ENCODE results near the gene CRYBB1. TPM values are rescaled to one million over a fixed set of nuclear protein-coding genes. Genes with fewer than 3 reads are reported as not detected.
"Not testable (repeated sequence)": the region's sequence is repeated elsewhere in the genome, so short reads cannot be mapped to it uniquely, and the experiment has no call there.

CRYBB1 gene
- total RNA-seq, 1 donor = not detected

DNA sequence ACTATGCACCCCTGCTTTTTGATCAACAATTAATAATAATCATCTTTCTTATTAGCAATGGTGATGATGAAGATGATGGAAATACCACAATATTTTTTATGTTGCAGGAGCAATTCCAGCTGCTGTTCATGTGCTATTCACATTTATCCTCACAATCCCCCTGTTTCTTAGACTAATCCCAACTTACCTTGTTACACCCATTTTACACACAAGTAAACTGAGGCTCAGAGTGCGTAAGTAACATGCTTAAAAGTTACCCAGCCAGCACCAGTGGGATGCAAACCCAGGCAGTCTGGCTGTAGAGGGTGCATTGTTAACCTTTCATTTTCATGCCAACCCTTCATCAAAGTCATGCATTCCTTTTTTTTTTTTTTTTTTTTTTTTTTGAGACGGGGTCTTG lies 2.4 kb upstream of the CRYBB1 start:
- H3K4me3 ChIP-seq (ENCODE audit: low read length) = no peak overlapping the region
- H3K9me3 ChIP-seq (ENCODE audit: low read depth, low read length) = no peaks in the 10 kb centered on the region
- H3K4me1 ChIP-seq (ENCODE audit: insufficient read depth, low read length) = peaks cover 22% of the 10 kb centered on the region
- H3K27me3 ChIP-seq (ENCODE audit: insufficient read depth, low read length) = no peaks in the 10 kb centered on the region

DNA sequence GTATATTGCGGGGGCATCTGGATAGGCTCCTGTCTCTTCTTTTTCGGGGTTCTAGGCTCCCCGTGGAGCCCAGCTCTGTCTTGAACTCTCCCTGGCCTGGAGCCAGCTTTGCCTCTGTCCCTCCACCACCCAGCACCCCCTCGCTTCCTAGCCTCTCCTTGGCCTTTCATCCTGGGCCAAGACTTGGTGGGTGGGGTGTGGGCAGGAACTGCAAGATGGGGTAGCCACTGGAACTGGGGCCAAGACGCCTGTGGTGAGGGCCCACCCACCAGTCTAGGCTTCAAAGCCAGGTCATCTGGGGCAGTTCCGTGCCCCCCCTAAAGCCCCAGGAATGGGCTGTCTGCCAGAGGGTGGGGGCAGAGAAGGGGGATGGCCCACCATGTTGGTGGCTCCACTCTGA lies 1.7 kb upstream of the CRYBB1 start:
- Histone ChIP-seq H3K4me3 (ENCODE audit: low read length) (no peak overlapping the region), H3K27me3 (ENCODE audit: insufficient read depth, low read length) (no peaks in the 10 kb centered on the region), H3K4me1 (ENCODE audit: insufficient read depth, low read length) (peaks cover 25% of the 10 kb centered on the region), H3K9me3 (ENCODE audit: low read depth, low read length) (no peaks in the 10 kb centered on the region)

- no peak overlapping the region for H3K4me3 ChIP-seq (ENCODE audit: low read length)
- peaks cover 25% of the 10 kb centered on the region for H3K4me1 ChIP-seq (ENCODE audit: insufficient read depth, low read length)
- H3K9me3 ChIP-seq (ENCODE audit: low read depth, low read length) = no peaks in the 10 kb centered on the region
- no peaks in the 10 kb centered on the region for H3K27me3 ChIP-seq (ENCODE audit: insufficient read depth, low read length)
Measured at GRCh38 chr22:26618455-26618854, 628 bp upstream of the CRYBB1 start.

DNA sequence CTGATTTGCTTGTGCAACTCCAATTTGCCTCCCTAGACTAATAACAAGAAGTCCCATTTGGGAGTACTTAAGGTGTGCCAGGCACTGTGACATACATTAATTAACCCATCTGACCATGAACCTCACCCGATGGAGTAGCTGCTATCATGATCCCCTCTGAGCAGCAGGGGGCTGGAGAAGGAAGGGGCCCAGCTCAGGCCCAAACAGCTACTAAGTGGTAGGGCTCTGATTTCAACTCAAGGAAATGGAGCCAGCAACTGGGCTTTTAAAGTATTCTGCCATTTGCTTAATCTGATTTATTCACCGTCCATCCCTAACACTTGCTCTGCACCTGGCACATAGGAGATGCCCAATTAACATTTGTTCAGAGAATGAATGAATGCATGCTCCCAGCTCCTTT lies 1.2 kb downstream of the CRYBB1 start:
- Histone ChIP-seq H3K27me3 (ENCODE audit: insufficient read depth, low read length) (no peaks in the 10 kb centered on the region), H3K4me1 (ENCODE audit: insufficient read depth, low read length) (peaks cover 25% of the 10 kb centered on the region), H3K9me3 (ENCODE audit: low read depth, low read length) (no peaks in the 10 kb centered on the region), H3K4me3 (ENCODE audit: low read length) (no peak overlapping the region)

DNA sequence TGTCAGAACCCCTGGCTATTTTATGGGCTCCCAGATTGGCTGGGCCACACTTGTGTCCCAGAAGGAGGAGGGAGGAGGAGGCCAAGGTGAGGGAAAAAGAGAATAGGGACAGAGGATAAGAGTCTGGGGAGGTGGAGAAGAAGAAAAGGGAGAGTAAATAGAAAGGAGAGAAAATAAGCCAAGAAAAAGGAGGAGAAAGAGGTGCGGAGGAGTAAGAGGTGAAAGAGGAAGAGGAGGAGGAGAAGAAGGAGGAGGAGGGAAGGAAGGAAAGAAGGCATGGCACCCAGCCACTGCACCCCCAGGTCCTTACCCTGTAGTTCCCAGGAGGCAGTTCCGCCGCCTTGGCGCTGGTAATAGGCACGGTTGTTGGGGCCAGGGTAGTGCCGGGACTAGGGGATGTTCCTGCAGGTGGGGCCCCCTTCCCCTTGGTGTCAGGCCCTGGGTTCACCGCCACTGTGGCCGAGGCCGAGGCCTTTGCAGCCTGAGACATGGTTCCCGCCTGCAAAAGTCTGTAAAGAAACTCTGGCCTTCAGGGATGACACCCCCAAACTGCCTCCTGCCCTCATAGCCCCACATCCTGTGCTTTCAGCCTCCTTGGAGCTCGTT lies 1.9 kb downstream of the CRYBB1 start:
- no peak overlapping the region for H3K4me3 ChIP-seq (ENCODE audit: low read length)
- H3K4me1 ChIP-seq (ENCODE audit: insufficient read depth, low read length) = peaks cover 27% of the 10 kb centered on the region
- no peaks in the 10 kb centered on the region for H3K9me3 ChIP-seq (ENCODE audit: low read depth, low read length)
- no peaks in the 10 kb centered on the region for H3K27me3 ChIP-seq (ENCODE audit: insufficient read depth, low read length)

DNA sequence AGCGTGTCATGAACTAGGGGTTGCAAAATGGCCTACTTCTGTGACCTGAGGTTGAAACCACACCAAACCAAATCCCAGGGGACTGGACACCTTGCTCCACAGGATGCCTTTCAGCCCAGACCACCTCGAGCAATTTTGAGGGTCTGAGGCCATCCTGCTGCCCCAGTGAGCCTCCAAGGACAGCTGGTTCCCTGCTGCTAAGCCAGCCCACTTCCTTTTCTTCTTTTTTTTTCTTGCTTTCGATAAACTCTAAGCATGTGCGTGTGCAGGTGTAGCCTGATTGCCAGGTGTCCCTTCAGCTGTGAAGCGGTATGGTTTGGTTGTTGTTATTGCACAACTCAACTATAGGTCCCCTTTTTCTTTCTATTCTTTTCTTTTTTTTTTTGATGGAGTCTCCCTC lies 2.7 kb downstream of the CRYBB1 start:
- Histone ChIP-seq H3K27me3 (ENCODE audit: insufficient read depth, low read length) (no peaks in the 10 kb centered on the region), H3K4me3 (ENCODE audit: low read length) (no peak overlapping the region), H3K4me1 (ENCODE audit: insufficient read depth, low read length) (peaks cover 35% of the 10 kb centered on the region), H3K9me3 (ENCODE audit: low read depth, low read length) (no peaks in the 10 kb centered on the region)

- Histone ChIP-seq H3K4me3 (ENCODE audit: low read length) (no peak overlapping the region), H3K9me3 (ENCODE audit: low read depth, low read length) (no peaks in the 10 kb centered on the region), H3K4me1 (ENCODE audit: insufficient read depth, low read length) (peaks cover 38% of the 10 kb centered on the region), H3K27me3 (ENCODE audit: insufficient read depth, low read length) (no peaks in the 10 kb centered on the region)
Measured at GRCh38 chr22:26614322-26614721, 3.5 kb downstream of the CRYBB1 start.

DNA sequence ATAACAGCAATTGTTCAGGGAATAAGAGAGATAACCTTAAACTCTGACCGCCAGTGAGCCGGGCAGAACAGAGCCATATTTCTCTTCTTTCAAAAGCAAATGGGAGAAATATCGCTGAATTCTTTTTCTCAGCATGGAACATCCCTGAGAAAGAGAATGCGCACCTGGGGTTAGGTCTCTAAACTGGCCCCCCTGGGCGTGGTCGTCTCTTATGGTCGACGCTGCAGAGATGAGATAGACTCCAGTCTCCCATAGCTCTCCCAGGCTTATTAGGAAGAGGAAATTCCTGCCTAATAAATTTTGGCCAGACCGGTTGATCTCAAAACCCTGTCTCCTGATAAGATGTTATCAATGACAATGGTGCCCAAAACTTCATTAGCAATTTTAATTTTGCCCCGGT lies 4.1 kb downstream of the CRYBB1 start:
- H3K4me3 ChIP-seq (ENCODE audit: low read length); H3K27me3 ChIP-seq (ENCODE audit: insufficient read depth, low read length): not testable (repeated sequence)
- H3K4me1 ChIP-seq (ENCODE audit: insufficient read depth, low read length) = peaks cover 38% of the 10 kb centered on the region

DNA sequence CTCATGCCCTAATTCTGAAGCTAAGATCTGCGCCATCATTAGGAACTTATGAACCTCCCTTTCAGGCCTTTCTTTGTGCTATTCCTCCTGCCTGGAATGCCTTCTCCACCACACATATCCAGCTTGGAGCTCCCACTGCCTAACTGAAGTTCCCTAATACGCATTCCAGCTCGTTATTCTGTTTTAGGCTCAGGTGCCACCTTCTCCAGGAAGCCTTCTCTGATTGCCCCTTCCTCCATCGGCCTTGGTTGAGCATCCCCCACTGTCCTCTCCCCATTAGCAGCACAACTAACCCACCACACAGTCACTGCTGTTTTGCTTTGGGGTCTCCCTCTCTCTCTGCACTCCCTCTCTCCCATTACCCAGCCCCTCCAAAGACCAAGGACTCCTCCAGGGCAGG lies 5.2 kb downstream of the CRYBB1 start:
- no peaks in the 10 kb centered on the region for H3K27me3 ChIP-seq (ENCODE audit: insufficient read depth, low read length)
- H3K9me3 ChIP-seq (ENCODE audit: low read depth, low read length) = no peaks in the 10 kb centered on the region
- H3K4me1 ChIP-seq (ENCODE audit: insufficient read depth, low read length) = peaks cover 31% of the 10 kb centered on the region
- no peak overlapping the region for H3K4me3 ChIP-seq (ENCODE audit: low read length)

More for the DNA sequence above, 4.1 kb downstream of the CRYBB1 start:
- not testable (repeated sequence) for H3K9me3 ChIP-seq (ENCODE audit: low read depth, low read length)

DNA sequence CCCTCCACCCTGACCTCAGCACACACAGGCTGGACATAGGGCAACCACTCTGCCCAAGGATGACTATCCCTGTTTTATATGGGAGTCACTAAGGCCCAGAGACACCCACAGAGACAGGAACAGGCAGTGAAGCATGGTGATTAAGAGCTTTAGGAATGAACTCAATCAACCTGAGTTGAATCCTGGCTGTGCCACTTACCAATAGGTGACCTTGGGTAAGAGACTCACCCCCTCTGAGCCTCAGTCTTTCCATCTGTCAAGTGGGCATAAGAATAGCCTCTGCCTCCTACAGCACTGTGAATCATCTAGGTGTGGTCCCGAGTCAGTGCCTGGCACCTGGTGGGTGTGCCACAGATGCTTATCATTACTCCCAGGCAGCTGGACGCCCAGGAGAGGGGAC lies 6.8 kb downstream of the CRYBB1 start:
- no peaks in the 10 kb centered on the region for H3K27me3 ChIP-seq (ENCODE audit: insufficient read depth, low read length)
- no peaks in the 10 kb centered on the region for H3K9me3 ChIP-seq (ENCODE audit: low read depth, low read length)
- no peak overlapping the region for H3K4me3 ChIP-seq (ENCODE audit: low read length)
- peaks cover 22% of the 10 kb centered on the region for H3K4me1 ChIP-seq (ENCODE audit: insufficient read depth, low read length)

- Histone ChIP-seq H3K9me3 (ENCODE audit: low read depth, low read length) (no peaks in the 10 kb centered on the region), H3K27me3 (ENCODE audit: insufficient read depth, low read length) (no peaks in the 10 kb centered on the region), H3K4me3 (ENCODE audit: low read length) (no peak overlapping the region), H3K4me1 (ENCODE audit: insufficient read depth, low read length) (peaks cover 21% of the 10 kb centered on the region)
Measured at GRCh38 chr22:26610072-26610958, 7.5 kb downstream of the CRYBB1 start.

- Histone ChIP-seq H3K4me1 (ENCODE audit: insufficient read depth, low read length) (peaks cover 22% of the 10 kb centered on the region), H3K4me3 (ENCODE audit: low read length) (no peak overlapping the region), H3K9me3 (ENCODE audit: low read depth, low read length) (no peaks in the 10 kb centered on the region), H3K27me3 (ENCODE audit: insufficient read depth, low read length) (no peaks in the 10 kb centered on the region)
Measured at GRCh38 chr22:26609287-26609686, 8.5 kb downstream of the CRYBB1 start.

GRCh38 chr22:26608129-26608528 lies 9.7 kb downstream of the CRYBB1 start:
- Histone ChIP-seq H3K27me3 (ENCODE audit: insufficient read depth, low read length) (no peaks in the 10 kb centered on the region), H3K4me3 (ENCODE audit: low read length) (no peak overlapping the region), H3K9me3 (ENCODE audit: low read depth, low read length) (no peaks in the 10 kb centered on the region)

DNA sequence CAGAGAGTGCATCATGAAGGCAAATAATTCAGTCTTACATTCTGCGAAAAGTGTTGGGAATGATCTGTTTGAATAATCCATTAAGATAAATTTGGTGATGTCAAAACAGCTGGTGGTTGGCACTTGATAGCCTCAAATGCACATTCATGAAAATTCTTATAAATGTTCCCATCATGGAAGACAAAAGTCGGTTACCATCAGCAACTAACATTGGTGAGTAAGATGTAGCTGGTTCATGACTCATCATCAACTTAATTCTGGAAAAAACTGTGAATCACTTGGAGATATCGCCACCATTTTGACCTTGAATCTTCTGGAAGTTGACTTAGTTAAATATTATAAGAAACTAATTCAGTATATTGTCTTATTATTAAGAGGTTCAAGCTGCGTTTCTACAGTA lies 11.2 kb downstream of the CRYBB1 start:
- Histone ChIP-seq H3K27me3 (ENCODE audit: insufficient read depth, low read length) (no peaks in the 10 kb centered on the region), H3K4me3 (ENCODE audit: low read length) (no peak overlapping the region), H3K4me1 (ENCODE audit: insufficient read depth, low read length) (peaks cover 22% of the 10 kb centered on the region), H3K9me3 (ENCODE audit: low read depth, low read length) (no peaks in the 10 kb centered on the region)

More at GRCh38 chr22:26608129-26608528, 9.7 kb downstream of the CRYBB1 start:
- H3K4me1 ChIP-seq (ENCODE audit: insufficient read depth, low read length) = peaks cover 22% of the 10 kb centered on the region

DNA sequence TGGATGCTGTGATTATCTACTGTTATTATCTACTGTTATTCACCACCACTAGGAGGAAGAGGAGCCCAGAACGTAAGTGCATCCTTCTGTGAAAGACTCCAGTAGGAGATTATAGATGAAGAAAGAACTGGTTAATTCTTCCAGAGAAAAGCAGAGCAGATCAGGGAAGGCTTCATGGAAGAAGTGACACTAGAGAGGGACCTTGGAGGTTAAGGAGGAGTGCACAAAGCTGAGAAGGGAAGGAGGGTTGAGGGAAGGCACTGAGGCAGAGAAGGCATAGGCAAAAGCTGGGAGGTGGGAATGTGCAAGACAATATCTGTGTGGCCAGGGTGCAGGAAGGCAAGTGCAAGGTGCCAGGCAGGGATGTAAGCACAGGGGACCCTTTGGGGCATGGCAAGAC lies 13.5 kb downstream of the CRYBB1 start:
- no peak overlapping the region for H3K4me3 ChIP-seq (ENCODE audit: low read length)
- H3K9me3 ChIP-seq (ENCODE audit: low read depth, low read length) = no peaks in the 10 kb centered on the region
- H3K27me3 ChIP-seq (ENCODE audit: insufficient read depth, low read length) = no peaks in the 10 kb centered on the region
- H3K4me1 ChIP-seq (ENCODE audit: insufficient read depth, low read length) = peaks cover 4% of the 10 kb centered on the region

GRCh38 chr22:26602127-26602526 lies 15.7 kb downstream of the CRYBB1 start:
- Histone ChIP-seq H3K4me3 (ENCODE audit: low read length) (no peak overlapping the region), H3K9me3 (ENCODE audit: low read depth, low read length) (no peaks in the 10 kb centered on the region), H3K27me3 (ENCODE audit: insufficient read depth, low read length) (no peaks in the 10 kb centered on the region), H3K4me1 (ENCODE audit: insufficient read depth, low read length) (peaks cover 21% of the 10 kb centered on the region)
